ENCODE results near the gene PRXL2A.

- TF ChIP-seq RAD21 (IDR thresholded peaks at IDR 0.05; ENCODE audit: low read length) (no peak), CTCF (IDR thresholded peaks at IDR 0.05) (no peak), NFIC (IDR thresholded peaks at IDR 0.05; ENCODE audit: borderline replicate concordance) (no peak), GATA2 (CRISPR knock-in tag; IDR thresholded peaks at IDR 0.05) (no peak), MAX (IDR thresholded peaks at IDR 0.05; ENCODE audit: low read depth) (no peak), FOSL2 (IDR thresholded peaks at IDR 0.05; ENCODE audit: borderline replicate concordance, low read depth) (no peak), CHD2 (IDR thresholded peaks at IDR 0.05; ENCODE audit: low read length, partially characterized antibody) (no peak), POLR2AphosphoS5 (IDR thresholded peaks at IDR 0.05; ENCODE audit: low read depth, low read length) (no peak), FOXM1 (IDR thresholded peaks at IDR 0.05; ENCODE audit: low read depth) (no peak), TCF12 (IDR thresholded peaks at IDR 0.05) (no peak), TAF1 (IDR thresholded peaks at IDR 0.05; ENCODE audit: borderline replicate concordance, low read depth, low read length) (no peak), JUND (IDR thresholded peaks at IDR 0.05) (no peak), USF2 (IDR thresholded peaks at IDR 0.05; ENCODE audit: borderline replicate concordance, low read depth, low read length) (no peak), YY1 (IDR thresholded peaks at IDR 0.05; ENCODE audit: low read depth) (no peak)
These were observed 57.7 kb downstream of the PRXL2A start for GRCh38 chr10:80465839-80466590.

Measured in SK-N-SH (cell line).